GM19193 (cell line): ENCODE data around the gene SMARCD3.

Experiments
- POLR2A ChIP-seq: IDR thresholded peaks from 4 replicates; pipeline ENCODE4 v1.6.1; 2011; ENCODE audit not compliant: insufficient read depth, insufficient read length; ENCODE audit errors: extremely low read depth

SMARCD3 gene

DNA sequence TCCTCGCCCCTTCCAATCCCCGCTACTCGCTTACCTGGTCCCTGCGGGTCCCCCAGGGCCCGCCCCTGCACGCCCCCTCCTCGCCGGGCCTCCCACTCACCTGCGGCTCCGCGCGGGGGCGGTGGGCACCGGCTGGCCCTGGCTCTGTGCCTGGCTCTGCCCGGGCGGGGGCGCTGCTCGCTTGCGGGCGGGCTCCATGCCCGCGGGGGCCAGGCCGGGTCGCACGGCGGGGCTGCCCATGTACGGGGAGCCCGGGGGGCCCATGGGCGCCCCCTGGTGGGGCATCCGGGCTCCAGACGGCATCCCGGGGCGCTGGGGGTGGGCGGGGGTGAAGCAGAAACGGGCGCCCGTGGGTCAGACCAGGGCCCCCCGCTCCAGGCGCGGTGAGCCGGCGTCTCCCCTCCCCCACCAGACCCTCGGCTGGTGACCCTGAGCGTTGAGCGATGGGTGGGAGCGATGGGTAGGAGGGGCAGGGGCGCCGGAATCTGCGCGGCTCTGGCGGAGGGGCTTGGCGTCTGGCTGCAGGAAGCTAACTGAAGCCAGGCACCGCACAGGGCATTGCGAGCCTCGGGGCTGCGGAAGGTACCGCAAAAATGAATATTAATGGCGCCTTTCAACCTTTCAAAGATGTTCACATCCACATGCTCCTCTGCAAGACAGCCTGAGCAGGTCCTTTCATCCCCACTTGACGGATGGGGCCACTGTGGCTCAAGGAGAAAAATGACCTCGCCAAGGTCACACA is 3.0 kb downstream of the SMARCD3 start:
- TF ChIP-seq POLR2A = no peak

DNA sequence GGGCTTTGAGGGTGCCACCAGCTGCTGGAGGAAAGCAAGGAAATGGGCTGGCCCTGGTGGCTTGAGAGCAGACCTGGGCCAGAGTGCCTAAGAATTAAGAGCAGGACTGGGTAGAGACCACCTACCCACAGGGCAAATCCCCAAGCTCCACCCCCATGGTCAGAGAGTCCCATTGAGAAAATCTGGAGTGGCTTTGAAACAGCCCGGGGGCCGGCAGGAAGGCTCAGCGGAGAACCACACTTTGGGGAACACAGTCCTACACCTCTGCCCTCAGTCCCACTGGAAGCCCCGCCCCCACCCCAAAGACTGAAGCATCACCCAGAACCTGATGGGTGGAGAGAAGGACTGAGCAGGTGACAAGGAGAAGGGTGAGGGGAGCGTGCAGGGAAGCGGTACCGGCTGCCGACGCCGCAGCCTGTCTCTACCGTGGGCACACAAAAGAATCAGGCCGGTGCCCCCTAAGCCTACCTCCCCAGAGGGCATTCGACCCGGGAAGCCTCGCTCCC is 3.6 kb downstream of the SMARCD3 start:
- no peak for TF ChIP-seq POLR2A

DNA sequence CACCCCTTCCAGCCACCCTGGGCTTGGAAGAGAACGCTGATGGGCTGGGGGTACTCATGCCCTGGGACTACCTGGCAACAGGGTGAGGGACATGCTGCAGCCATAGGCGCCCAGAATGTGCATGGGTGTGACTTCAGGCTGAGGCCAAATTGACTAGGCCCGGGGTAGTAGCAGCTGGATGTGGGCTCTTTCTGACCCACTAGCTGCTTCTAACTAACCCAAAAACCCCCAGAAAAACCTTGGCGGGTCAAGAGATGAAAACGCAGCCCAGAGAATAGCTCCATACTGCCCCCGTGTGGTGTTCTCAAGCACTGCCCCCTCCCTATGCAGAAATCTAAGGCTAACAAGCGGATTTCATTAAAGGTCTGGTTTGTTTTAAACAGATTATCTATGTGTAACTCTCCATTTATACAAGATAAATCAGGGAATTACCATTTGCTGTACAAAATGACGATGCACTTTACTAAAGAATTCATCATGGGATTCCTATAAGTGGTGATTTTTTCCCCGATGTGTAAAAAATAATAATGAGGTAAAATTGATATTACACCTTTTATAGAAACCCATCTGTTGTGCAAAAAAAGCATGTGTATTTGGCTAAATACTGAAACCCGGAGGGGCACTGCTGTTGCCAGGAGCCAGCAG is 4.2 kb downstream of the SMARCD3 start:
- TF ChIP-seq POLR2A = no peak

DNA sequence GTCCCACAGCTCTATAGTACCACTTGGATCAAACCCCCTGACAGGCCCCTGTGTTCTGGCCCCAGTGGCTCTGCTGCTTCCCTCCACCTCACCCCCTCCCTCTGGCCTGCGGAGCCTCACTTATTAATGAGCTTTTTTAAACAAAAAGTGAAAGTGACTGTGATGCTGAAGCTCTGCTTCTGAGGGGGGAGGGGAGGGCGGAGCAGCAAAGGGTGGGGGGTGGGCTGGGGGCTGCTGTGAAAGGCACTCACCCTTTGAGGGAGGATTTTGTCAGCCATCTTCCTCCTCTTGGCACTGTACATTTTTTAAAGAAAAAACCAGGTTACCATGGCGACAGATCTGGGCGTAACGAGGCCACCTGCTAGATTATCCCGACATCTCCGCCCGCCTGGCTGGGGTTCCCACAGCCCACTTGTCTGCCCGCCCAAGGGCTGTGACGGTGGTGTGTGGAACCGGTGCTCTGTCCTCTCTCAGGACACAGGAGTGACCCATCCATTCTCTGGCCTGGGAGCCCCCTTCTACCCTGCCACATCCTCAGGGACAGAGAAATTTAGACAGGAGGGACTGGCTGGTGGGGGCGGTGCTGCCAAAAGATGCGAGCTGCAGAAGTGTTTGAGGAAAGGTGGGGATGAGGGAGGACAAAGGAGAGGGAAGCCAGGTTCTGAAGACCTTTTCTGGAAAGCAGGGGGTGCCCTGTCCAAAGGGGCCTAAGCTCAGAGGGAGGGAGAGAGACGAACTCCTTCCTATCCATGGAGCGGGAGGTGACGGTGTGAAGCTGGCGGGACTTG is 4.9 kb downstream of the SMARCD3 start:
- no peak for TF ChIP-seq POLR2A

DNA sequence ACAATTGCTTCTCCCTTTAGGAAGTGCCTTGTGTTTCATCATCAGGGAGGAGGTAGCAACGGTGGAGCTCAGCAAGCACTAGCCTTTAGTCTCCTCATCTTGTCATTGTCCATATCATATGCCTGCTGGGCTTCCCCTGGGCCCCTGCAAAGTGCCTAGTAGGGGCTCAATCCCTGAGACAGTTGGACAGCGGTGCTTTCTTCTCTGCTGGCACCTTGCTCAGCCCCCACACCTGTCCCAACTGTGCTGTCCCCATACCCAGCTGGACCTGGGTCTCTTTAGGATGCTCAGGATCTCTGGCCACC is 5.5 kb downstream of the SMARCD3 start:
- TF ChIP-seq POLR2A = no peak

DNA sequence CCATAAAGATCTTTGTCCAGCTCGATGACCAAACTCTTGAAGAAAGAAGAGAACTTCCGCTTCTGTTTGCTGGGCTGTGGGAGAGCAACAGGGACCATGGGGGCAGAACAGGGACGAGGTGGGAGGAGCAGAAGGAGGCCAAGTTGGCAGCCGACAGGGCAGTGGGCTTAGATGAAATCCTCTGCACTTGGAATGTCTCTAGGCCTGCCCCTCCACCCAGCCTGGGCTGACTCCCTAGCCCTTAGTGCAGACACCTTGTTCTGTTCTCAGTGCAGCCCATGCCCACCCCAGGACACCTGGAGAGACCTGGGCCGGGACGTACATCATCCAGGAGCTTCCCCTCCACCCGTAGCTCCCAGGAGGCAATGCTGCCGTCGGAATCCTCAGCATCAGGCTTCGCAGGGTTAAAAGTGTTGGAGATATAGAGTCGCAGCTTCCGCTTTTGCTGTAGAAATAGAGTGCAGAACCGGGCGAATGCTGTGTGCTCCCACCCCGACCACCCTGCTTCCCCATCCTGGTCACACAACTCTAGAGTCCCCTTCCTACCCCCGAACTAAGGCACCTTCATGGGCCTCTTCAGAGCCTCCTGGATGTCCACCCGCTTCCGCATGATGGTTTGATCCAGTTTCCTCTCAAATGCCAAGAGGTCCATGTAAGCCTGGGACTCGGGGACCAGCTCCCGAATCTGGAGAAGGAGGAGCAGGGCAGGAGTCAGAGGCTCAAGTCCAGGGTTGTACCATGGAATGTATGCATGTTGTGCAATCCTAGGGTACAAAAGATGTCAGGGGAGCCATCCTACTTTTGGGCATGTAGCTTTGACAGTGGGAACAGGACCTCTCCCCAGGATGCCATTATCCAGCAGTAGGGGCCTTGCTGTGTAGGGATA is 6.1 kb downstream of the SMARCD3 start:
- TF ChIP-seq POLR2A = no peak

DNA sequence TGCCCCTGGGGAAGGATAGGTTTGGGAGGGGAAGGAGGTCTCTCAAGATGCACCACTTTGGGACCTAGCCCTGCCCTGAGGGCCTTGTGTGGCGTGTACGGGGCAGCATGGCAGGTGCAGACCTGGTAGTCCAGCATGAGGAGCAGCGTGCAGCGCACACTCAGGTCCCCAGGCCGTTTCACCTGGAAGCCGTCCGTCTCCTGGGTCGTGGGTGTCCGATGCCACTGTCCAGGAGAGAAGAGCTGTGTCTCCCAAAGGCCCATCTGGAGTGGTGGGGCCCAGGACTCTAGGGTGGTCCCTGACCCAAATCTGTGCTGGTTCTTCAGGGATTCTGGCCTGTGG is 6.8 kb downstream of the SMARCD3 start:
- TF ChIP-seq POLR2A = no peak

DNA sequence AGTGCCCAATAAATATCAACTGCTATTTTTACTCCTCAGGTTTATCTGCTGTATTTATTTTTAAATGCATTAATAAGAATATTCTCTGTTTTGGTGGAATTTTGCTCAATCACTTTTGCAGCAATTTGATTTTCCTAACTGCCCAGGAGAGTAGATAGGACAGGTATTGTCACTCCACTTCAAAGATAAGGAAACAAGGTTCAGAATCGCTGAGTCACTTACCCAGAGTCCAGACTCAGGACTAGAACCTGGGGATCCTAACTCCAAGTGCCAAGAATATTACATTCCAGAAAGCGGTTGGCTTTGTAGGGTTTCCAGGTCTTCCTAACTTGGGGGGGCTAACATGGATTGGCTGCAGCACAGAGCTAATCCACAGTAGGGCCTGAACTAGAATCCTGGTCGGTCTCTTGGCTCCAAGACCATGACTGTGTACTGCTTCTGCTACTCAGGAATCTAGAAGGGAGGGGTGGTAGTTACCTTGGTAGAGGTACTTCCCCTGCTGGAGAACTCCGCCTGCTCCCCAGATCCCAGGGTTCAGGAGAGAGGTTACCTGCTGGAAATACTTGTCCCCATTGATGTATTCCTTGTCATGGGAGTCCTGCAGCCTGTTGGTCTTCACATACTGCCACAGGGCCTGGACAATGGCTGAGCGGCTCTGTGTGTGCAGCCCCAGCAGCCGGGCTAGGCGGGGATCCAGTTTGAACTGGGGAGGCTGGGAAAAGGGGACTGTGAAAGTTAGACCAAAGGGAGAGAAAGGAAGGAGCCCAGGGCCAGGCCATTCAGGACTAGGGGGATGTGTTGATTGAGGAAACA is 7.3 kb downstream of the SMARCD3 start:
- no peak for TF ChIP-seq POLR2A

DNA sequence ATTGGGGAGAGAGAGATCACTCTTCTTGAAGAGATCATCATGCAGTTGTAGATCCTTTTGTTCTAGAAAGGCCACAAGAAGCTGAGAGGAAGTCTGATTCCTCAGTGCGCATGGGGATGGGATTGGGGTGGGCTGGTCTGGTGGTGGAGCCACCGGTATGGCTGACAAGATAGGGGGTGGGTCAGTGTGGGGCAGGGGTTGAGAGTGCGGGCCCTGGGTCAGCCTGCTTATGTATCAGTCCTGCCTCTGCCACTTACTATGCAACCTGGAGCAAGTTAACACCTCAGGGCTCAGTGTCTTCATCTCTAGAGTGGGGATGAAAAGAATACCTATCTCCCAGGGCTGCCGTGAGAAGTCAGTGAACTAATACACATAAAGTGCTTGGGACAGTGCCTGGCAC is 8.0 kb downstream of the SMARCD3 start:
- TF ChIP-seq POLR2A = no peak

DNA sequence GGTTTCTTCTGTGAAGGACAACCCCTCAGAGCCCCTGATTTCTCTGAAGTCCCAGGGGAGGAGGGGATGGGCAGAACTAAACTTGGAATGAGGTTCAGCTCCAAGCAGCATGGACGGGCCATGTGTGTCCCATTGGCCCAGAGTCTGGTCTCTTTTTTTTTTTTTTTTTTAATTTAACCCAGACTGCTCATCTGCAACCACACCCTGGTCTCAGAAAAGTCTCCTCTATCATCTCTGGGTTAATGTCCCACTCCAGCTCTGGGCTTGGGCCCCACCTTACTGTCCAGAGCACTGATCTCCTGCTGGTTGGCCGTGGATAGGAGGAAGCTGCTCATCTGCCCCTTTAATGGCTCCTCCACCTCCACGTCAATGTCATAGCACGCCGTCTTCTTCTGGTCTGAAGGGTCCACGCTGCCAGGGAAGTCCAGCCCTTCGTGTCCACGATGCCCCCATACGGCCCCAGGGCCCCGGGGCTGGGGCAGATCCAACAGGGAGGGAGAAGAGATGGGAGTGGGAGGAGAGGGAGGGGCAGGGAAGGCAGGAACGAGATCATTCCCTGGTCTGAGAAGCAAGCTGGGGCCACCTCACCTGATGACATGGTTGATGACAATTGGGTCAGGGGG is 8.5 kb downstream of the SMARCD3 start:
- TF ChIP-seq POLR2A = peak; percentile 20

DNA sequence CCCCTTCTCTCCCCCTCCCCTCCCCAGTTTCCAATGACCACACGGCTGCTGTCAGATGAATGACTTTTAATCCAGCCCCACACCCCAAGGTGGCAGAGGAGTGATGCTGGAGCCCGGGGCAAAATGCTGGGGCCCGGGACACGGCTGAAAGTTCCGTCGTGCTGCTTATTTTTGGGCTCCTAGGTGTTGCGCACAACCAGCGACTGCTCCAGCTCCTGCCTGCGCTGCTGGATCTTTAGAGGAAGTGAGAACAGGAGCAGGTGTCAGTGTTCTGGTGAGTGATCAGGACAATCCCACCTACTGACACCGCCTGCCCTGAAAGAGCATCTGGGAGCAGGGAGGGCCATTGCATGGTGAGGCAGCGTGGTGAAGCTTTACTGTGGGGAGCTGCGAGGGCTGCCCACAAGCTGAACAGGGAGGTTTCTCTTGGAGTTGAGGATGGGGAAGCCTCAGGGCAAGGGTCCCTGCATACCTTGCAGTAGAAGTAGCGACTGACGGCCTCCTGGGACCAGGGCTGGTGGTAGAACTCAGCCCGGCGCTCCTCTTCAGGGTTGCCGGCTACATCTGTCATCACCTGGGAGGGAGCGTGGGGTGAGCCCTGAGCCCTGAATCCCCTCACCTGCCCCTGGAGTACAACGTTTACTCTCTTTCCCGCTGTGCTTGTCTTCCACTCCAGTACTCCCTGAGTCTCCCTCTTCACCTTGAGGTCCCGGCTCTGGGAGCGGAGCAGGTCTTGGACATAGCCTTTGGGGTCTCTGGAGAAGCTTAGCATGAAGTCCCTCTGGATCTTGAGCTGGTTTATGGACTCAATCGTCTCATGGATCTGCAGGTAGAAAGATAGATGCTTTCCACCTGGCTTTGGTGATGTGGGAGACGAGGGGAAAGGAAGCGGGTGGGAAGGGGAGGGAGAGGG is 9.3 kb downstream of the SMARCD3 start:
- TF ChIP-seq POLR2A = peak; percentile 30

DNA sequence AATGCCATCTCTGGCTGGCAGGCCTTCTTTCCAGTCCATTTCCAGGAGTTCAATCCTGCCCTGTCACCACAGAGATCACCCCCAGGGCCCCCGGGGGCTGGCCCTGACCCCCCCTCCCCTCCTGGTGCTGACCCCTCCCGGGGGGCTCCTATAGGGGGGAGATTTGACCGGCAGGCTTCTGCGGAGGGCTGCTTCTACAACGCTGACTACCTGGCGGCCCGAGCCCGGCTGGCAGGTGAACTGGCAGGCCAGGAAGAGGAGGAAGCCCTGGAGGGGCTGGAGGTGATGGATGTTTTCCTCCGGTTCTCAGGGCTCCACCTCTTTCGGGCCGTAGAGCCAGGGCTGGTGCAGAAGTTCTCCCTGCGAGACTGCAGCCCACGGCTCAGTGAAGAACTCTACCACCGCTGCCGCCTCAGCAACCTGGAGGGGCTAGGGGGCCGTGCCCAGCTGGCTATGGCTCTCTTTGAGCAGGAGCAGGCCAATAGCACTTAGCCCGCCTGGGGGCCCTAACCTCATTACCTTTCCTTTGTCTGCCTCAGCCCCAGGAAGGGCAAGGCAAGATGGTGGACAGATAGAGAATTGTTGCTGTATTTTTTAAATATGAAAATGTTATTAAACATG is 10.2 kb downstream of the SMARCD3 start:
- no peak for TF ChIP-seq POLR2A

DNA sequence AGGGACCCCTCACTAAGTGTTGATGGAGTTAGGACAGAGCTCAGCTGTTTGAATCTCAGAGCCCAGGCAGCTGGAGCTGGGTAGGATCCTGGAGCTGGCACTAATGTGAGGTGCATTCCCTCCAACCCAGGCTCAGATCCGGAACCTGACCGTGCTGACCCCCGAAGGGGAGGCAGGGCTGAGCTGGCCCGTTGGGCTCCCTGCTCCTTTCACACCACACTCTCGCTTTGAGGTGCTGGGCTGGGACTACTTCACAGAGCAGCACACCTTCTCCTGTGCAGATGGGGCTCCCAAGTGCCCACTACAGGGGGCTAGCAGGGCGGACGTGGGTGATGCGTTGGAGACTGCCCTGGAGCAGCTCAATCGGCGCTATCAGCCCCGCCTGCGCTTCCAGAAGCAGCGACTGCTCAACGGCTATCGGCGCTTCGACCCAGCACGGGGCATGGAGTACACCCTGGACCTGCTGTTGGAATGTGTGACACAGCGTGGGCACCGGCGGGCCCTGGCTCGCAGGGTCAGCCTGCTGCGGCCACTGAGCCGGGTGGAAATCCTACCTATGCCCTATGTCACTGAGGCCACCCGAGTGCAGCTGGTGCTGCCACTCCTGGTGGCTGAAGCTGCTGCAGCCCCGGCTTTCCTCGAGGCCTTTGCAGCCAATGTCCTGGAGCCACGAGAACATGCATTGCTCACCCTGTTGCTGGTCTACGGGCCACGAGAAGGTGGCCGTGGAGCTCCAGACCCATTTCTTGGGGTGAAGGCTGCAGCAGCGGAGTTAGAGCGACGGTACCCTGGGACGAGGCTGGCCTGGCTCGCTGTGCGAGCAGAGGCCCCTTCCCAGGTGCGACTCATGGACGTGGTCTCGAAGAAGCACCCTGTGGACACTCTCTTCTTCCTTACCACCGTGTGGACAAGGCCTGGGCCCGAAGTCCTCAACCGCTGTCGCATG is 11.0 kb downstream of the SMARCD3 start:
- no peak for TF ChIP-seq POLR2A
